Measurements from ENCODE around the gene MMD.
"Not testable (repeated sequence)": the region's sequence is repeated elsewhere in the genome, so short reads cannot be mapped to it uniquely, and the experiment has no call there.

Gene MMD

DNA sequence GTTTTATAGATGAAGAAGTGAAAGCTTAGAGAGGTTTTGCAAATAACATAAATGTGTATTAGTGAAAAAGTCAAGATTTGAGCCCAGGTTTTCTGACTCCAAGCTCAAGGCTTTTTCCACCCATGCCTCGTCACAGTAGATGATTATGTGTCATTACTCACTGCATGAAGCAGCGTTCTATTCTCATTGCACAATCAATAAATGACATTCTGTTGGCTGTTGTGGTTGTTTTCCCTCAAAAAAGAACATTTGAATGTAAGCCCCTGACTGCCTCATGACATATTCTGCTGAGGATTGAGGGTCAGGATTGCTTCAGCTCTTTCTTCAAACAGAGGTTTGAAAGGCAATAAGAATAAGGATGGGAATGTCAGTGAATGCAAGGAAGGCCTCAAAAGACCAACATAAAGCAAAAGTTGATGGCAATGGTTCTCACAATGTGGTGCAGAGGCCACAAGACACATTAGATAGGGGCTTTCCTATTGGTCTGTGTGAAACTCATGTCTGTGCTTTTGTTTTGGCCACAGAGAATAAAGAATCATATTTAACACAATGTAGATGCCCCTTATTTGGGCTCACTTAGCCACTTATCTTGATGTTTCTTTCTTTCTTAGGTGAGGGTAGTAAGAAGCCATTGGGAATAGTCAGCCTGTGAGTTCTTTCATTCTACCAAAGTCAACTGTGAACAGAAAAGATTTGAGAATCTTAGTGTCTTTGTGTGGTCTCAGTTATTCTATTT lies 5.4 kb upstream of the MMD start:
- DNase-seq, result peak in 6 of 42 donors; percentile 18 to 54 (median 26)
- intact Hi-C loops (cut with DNase I), result no loop called here

DNA sequence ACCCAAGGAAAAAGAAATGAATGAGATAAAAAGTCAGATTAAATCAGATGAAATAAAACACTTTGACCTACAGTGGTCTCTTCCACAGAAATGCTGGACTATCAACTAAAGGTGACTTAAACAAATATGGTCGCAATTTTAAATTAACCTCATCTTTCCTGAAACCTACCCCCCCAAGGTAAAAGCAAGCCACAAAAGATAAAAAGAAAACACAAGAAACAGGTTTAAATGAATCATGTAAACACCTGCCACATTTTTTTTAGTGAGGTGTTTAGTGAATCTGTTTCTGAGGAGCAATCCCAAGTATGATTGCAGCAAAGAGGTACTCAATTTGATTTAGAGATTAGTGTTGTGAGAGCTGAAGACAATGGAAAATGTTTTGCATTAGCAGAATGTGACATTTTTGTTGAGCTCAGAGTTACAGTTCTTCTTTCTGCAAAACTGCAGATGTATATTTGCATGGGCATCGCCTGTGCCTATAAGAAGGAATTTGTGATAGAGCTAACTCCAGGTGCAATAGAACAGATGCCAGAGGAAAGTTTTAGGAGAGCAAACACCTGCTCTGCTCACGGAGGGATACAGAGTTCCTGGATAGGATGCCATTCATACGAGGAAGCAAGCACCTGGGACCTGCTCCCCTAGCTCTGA lies 3.4 kb upstream of the MMD start:
- DNase-seq, result no peak
- intact Hi-C loops (cut with DNase I), result no loop called here

DNA sequence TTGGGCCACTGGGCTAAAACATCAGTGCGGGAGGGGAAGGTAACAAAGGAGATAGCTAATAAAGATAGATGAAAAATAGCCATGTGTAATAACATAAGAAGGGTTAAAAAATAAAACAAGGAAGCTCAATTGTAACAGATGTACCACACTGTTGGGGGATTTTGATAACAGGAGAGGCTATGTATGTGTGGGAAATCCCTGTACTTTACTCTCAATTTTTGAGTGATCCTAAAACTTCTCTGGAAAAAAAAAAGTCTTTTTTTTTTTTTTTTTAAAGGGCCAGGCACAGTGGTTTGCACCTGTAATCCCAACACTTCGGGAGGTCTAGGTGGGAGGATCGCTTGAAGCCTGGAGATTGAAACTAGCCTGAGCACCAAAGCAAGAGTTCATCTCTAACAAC lies 1.9 kb upstream of the MMD start:
- DNase-seq, result no peak
- intact Hi-C loops (cut with DNase I), result no loop called here

DNA sequence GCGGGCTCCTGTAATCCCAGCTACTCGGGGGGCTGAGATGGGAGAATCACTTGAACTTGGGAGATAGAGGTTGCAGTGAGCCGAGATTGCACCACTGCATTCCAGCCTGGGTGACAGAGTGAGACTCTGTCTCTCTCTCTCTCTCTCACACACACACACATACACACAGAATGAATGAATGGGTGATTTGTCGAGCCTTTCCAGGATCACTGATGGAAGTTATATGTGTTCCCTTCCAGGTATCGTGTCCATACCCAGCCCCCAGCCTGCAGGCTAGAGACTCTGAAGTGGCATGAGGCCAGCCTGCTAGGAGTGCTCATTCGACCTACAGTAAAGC lies 1.2 kb upstream of the MMD start:
- intact Hi-C loops (cut with DNase I); DNase-seq: not testable (repeated sequence)

DNA sequence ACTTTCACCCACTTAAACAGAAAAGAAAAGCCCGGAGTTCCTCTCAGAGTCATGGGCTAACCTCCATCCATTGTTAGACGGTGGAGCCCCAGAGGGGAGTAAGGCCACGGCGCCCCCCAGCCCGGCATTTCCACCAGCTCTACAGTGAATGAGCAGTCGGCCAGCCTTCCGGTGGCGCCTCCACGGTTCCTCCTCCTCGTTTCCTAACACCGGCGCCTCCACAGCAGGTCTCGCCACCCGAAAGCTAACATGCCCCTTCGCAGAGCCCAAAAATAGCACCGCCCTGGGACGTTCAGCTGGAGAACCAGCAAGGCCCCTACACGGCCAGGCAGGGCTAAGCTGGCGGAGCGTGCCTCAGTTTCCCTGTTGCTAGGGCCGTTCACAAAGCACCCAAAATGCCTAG lies 858 bp downstream of the MMD start:
- intact Hi-C loops (cut with DNase I), result no loop called here
- DNase-seq, result peak in 41 of 42 donors; percentile 14 to 72 (median 49)

DNA sequence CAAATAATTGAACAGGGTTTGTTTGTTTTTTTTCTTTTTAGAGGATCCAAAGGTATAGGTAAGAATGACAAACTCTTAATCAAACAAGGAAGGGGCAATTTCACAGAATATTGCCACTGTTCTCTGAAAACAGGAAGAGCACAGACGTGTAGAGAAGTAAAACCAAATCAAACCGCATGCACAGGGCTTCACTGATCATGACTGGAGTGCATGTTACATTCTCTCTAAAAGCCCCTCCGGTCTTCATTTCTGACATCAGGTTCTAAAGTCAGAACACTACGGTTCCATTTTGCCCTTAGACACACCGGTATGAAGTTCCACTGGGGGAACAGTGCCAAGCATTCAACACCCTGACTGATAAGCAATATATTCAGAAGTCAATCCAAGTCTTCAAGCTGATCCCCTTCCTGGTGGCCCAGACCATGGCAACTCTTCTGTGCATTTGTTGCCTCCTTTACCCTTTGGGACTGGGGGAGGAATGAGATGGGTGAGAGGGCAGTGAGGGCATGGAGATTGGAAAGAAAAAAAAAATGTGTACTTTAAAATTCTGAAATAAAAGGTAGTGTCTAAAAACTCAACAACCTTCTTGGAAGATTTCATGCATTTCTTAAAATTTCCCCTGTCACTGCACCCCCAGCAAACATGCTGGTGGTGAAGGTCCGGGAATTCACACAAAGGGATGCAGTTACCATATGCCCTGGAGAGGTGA lies 1.4 kb downstream of the MMD start:
- intact Hi-C loops (cut with DNase I), result no loop called here
- peak in 8 of 42 donors; percentile 17 to 49 (median 29) for DNase-seq

DNA sequence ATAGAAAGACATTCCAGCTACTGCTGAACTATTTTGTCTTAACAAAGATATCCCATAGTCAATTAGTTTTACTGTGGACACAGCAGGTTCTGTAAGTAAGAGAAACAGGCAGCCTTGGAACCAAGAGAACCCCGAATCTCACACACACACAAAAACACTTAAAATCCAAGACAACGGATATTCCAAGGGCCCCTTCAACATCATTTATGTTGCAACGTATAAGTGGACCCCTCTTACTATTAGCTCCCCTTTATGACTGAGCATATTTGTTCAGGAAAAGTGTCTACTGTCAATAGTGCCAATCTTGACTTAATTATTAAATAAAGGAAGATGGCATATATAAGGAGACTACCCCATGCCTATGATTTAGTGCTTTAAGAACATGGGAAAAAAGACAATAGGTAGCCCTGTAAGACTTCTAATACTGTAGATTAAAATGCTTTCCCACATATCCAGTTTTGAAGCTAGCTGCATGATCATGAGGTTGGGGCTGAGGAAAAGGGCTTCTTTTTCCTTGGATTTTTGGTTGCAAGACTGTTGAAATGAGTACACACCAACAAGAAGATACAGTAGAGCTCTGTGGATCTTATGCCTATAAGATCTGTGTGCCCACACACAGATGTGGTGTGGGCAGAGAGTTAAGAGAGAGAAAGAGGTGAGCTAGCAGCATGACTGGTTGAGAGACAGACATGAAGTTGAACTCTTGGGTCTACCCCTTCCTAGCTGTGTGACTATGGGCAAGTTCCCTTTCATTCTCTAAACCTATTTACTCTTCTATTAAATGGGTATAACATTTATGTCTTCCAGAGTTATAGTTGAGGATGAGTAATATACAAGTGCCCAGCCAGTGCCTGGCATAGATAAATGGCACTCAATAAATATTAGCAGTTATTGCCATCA lies 3.0 kb downstream of the MMD start:
- no peak for DNase-seq
- intact Hi-C loops (cut with DNase I), result no loop called here

DNA sequence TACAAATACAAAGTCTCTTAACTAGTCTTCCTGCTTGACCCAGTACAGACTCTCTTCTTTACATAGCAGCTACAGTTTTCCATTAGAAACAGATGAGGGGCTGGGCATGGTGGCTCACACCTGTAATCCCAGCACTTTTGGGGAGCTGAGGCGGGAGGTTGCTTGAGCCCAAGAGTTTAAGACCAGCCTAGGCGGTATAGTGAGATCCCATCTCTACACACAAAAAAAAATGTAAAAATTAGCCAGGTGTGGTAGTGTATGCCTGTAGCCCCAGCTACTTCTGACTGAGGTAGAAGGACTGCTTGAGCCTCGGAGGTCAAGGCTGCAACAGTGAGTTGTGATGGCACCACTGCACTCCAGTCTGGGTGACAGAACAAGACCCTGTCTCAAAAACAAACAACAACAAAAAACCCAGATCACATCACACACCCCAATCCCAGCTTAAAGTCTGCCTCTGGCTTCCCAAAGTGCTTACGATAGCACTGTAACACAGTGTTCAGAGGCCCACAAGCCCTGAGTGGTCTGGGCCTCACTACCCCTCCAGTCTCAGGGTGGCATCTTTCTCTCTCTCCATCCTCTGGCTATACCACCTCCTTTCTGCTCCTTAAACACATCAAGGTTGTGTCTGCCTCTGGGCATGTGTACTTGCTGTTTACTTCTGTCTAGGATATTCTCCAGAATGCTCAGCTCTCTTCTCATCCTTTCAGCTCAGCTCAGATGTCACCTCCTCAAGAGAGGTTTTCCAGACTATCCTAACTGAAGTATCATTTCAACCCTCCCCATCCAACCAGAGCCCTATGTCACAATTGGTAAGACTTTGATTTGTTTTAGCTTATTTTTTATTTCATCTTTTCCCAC lies 4.0 kb downstream of the MMD start:
- intact Hi-C loops (cut with DNase I), result no loop called here
- DNase-seq, result no peak

DNA sequence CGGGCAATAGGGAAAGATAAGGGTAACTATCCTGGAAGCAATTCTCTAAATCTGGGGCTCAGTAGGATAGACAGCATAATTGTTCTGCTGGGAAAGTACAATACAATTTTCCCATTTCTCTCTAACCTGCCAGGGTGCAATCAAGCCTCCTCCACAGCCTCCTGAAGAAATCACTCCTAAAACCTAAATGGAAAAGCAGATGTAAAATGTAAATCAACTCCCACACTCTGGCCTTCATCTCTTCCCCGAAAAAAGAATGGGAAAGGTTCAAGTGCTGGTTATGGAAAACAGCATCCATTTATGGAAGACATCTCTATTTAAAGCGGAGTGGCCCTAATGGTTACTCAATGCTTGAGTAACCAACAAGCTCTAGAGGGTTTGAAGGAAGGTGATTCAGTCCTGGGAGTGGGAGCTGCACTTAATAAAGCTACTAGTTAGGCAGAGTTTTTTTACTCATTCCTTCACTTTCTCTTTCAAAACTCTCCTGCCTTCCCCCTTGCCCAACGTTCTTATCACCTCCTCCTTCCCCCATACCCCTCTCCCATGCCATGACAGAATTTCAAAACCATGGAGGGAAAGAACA lies 5.1 kb downstream of the MMD start:
- DNase-seq, result peak in 12 of 42 donors; percentile 10 to 73 (median 38)
- intact Hi-C loops (cut with DNase I), result no loop called here

DNA sequence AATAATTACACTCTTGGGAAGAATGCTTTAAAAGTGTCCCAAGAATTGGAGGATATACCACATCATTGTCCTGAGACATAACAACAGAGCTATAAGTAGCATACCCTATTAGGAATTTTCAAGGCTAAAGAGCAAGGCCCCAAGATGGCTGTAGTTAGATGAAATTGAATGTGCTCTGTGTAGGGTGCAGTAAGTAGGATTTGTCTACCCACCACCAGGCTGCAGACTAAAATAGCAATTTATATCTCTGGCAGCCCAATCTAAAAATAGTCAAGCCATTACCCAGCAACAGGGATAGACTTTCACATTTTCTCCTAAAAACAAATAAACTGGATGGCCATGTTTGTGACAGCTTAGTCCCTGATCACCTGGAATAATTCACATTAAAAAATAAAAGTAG lies 5.6 kb downstream of the MMD start:
- intact Hi-C loops (cut with DNase I), result no loop called here
- no peak for DNase-seq

DNA sequence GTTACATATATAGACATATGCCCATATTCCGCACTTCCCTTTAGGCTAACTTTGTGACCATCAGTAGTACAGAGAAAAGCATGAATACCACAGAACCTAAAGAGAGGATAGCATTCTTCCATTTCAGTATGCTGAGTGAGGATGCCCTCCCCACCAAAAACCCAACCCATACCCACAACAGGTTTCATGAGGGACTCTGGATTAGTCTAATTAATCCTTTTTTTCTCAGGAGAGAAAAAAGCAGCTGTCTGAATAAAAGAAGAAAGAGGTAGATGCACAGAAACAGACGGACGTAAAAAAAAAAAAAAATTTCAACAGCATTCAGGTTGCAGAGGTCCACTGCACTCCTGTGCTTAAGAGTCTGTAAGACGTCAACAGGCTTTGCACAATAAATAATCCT lies 6.7 kb downstream of the MMD start:
- intact Hi-C loops (cut with DNase I), result no loop called here
- no peak for DNase-seq

DNA sequence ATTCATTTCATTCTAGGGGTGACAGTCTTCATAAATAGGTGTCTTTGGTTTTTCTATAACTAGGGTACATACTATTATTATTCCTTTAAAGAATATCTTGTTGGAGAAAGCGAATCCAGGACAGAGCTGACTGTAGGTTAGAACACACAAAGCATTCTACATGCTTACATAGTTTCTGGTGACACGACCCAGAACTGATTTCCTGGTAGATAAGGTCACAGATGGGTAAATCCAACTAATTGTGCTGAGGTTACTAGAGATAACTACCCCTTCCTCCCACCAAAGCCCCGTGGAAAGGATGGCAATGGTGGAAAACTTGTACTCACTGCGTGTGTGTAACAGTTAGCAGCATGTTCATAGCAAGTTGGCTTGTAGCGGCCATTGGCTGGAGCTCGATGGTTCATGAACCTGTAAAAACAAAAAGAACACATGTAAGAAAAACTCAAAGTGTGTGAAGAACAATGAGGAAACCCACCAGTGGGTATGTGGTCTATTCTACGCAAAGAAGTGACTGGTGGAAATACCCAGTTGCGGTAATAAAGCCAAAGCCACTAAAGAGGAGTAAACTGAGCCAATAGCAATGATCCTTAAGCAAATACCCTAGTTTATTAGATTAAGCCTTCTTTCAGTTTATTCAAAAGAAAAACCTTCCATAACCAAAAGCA lies 7.7 kb downstream of the MMD start:
- intact Hi-C loops (cut with DNase I), result no loop called here
- no peak for DNase-seq

DNA sequence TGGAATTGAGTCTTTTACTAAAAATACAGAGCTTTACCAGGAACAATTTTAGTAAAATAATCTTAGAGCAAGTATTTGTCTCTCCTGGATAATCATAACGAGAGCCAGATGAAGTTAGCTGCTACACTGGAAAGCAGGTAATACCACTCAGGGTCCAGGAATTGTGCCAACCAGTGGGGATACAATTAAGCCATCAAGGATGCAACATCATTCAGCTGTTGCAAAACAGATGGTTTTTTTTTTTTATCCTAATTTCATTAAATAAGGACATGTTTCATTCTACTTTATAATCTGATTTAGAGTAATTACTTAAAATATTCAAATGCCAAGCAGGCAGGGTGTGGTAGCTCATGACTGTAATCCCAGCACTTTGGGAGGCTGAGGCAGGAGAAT lies 10.2 kb downstream of the MMD start:
- intact Hi-C loops (cut with DNase I), result no loop called here
- DNase-seq, result no peak

DNA sequence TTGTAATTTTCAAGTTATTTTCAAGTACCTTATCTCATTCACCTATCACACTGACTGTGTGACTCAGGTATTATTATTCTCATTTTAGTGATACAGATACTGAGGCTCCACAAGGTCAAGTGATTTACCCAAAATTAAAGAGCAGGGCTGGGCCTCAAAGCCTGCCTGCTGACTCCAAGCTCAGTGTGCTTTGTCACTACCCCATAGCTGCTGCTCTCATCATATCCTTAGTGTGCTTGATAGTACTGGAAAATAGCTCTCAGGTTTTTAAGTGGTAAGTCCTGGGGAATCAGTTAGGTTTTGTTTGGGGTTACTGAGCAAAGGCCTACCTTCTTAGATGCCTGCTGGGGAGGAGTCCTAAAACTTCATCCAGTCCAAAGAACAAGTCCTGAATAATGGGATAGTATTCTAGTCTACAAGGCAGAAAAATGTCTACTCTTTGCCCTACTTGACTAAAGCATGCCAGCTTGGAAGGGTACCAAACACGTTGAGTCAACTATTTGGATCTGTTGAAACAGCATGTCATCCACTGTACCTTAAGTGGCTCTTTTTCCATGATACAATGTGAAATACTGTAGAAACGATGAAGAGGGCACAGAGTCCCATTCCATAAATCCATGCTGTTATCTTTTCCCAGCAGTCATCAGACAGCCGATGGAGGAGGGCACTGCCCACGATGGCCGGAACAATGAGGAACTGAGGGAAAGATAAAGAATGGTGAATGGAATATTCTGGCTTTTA lies 10.7 kb downstream of the MMD start:
- no peak for DNase-seq
- intact Hi-C loops (cut with DNase I), result no loop called here

DNA sequence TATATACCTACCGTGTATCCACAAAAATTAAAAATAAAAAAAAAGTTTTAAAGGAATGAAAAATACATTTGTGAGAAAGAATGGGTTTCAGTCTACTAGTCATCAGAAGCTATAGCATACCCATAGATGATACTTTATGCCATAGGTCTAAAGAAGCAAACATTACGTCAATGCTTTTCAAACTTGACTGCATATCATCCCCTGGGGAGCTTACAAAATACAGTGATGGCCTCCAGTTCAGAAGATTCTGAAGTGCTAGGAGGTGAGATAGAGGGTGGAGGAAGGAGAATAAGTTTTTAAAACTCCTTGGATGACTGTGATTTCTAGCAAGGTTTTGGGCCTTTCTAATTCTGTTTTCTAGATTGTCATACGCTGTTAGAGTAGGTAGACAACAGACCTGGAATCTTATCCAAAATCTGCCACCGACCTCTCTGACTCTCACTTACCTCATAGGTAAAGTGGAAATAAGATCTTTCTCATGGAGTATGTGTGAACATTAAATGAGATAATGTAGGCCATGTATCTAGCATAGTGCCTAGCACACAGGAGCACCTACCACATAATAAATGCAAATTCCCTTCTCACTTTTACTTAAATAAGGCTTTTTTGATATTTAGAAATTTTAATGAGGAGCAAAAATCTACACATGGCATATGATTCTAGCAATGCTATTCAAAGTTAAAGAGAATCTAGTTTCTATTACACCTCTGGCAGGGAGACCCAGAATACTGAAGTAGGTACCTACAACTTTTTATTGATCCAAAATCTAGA lies 12.4 kb downstream of the MMD start:
- DNase-seq, result no peak
- intact Hi-C loops (cut with DNase I), result no loop called here

Data from head of caudate nucleus (tissue), 42 donors.